SU-DHL-6 (cell line): Measurements from ENCODE around the gene ACSF3.

ENCODE experiments used
- H2AFZ ChIP-seq: fragments of 200-600 bp; sonication (generic); 2 replicates; pipeline ENCODE4 v1.6.1; 2014; ENCODE audit warnings: low read depth, mild to moderate bottlenecking, moderate library complexity, mixed read lengths, antibody characterized with exemption, low read length; ENCODE audit not compliant: severe bottlenecking
- H3F3A ChIP-seq: fragments of 200-600 bp; shearing (Covaris generic); 2 replicates; pipeline ENCODE4 v1.6.0; 2016; ENCODE audit warnings: antibody characterized with exemption, mild to moderate bottlenecking; ENCODE audit not compliant: insufficient read depth
- H3K27ac ChIP-seq: fragments of 200-600 bp; sonication (generic); 2 replicates; pipeline ENCODE4 v1.5.1; 2016; ENCODE audit warnings: low read depth, mild to moderate bottlenecking, low read length, moderate library complexity, mixed read lengths
- H3K27me3 ChIP-seq: fragments of 200-600 bp; sonication (generic), shearing (Covaris generic); 2 replicates; pipeline ENCODE4 v1.6.0; 2014; ENCODE audit warnings: mild to moderate bottlenecking, low read length
- H3K36me3 ChIP-seq: fragments of 200-600 bp; sonication (generic); 2 replicates; pipeline ENCODE4 v1.6.1; 2014; ENCODE audit warnings: mild to moderate bottlenecking, low read length, mixed read lengths
- H3K4me2 ChIP-seq: fragments of 300-600, 200-600 bp; shearing (Covaris generic), sonication (generic); 2 replicates; pipeline ENCODE4 v1.6.0; 2014; ENCODE audit warnings: low read length, low read depth, mild to moderate bottlenecking; ENCODE audit not compliant: poor library complexity, severe bottlenecking
- H3K4me3 ChIP-seq: fragments of 200-600 bp; sonication (generic); 2 replicates; pipeline ENCODE4 v1.5.1; 2014; ENCODE audit warnings: antibody characterized with exemption, low read length, mild to moderate bottlenecking, mixed read lengths; ENCODE audit not compliant: insufficient read depth, poor library complexity, severe bottlenecking
- H3K79me2 ChIP-seq: fragments of 200-600 bp; sonication (generic); 2 replicates; pipeline ENCODE4 v1.6.1; 2014; ENCODE audit warnings: mild to moderate bottlenecking, low read length, moderate library complexity; ENCODE audit not compliant: insufficient read depth
- H3K9ac ChIP-seq: fragments of 200-600 bp; sonication (generic); 2 replicates; pipeline ENCODE4 v1.7.0; 2014; ENCODE audit warnings: mild to moderate bottlenecking, low read length
- H3K9me2 ChIP-seq: fragments of 200-600 bp; sonication (generic); replicated peaks from 2 replicates; pipeline ENCODE4 v1.6.1; 2014; ENCODE audit warnings: low read length; ENCODE audit not compliant: insufficient read depth
- H3K9me3 ChIP-seq: fragments of 200-600 bp; sonication (generic); 2 replicates; pipeline ENCODE4 v1.6.1; 2014; ENCODE audit warnings: low read length, mixed read lengths; ENCODE audit not compliant: insufficient read depth
- H4K20me1 ChIP-seq: fragments of 200-600 bp; sonication (generic); 2 replicates; pipeline ENCODE4 v1.6.1; 2014; ENCODE audit warnings: low read depth, mild to moderate bottlenecking, antibody characterized with exemption, low read length, moderate library complexity, mixed read lengths
- CTCF ChIP-seq: fragments of 200-600 bp; sonication (generic); IDR thresholded peaks from one replicate; pipeline ENCODE4 v1.5.1; 2017; ENCODE audit warnings: antibody characterized with exemption, mild to moderate bottlenecking, low read length, moderate library complexity; ENCODE audit not compliant: insufficient read depth, poor library complexity, severe bottlenecking
- EZH2phosphoT487 ChIP-seq: fragments of 200-600 bp; sonication (generic), shearing (Covaris generic); conservative IDR thresholded peaks from 2 replicates; pipeline ENCODE4 v1.6.1; 2018; ENCODE audit warnings: mild to moderate bottlenecking, antibody characterized with exemption, low read length, moderate library complexity, mixed read lengths

The ACSF3 gene

GRCh38 chr16:89052191-89052889 lies 41.3 kb upstream of the ACSF3 start:
- Histone ChIP-seq H2AFZ (no peak overlapping the region), H3K9ac (no peak overlapping the region), H3K9me2 (no peaks in the 10 kb centered on the region)

GRCh38 chr16:89052890-89053724 lies 40.5 kb upstream of the ACSF3 start:
- Histone ChIP-seq H3K9me3 (no peaks in the 10 kb centered on the region), H3K9me2 (no peaks in the 10 kb centered on the region), H3K27me3 (no peaks in the 10 kb centered on the region), H4K20me1 (no peaks in the 10 kb centered on the region), H2AFZ (no peak overlapping the region), H3K4me2 (no peak overlapping the region), H3F3A (no peaks in the 10 kb centered on the region), H3K27ac (no peak overlapping the region), H3K4me3 (no peak overlapping the region), H3K79me2 (no peaks in the 10 kb centered on the region), H3K36me3 (no peaks in the 10 kb centered on the region), H3K9ac (no peak overlapping the region)
- TF ChIP-seq EZH2phosphoT487 (no peak), CTCF (no peak)

More at GRCh38 chr16:89052191-89052889, 41.3 kb upstream of the ACSF3 start:
- Histone ChIP-seq H3K27ac (no peak overlapping the region), H3K27me3 (no peaks in the 10 kb centered on the region), H3F3A (no peaks in the 10 kb centered on the region), H3K4me2 (no peak overlapping the region), H3K36me3 (no peaks in the 10 kb centered on the region), H3K79me2 (no peaks in the 10 kb centered on the region), H3K9me3 (no peaks in the 10 kb centered on the region), H3K4me3 (no peak overlapping the region), H4K20me1 (no peaks in the 10 kb centered on the region)
- TF ChIP-seq EZH2phosphoT487 (no peak), CTCF (no peak)

- H3K79me2 ChIP-seq = no peaks in the 10 kb centered on the region
- H3K9ac ChIP-seq = no peak overlapping the region
- no peak overlapping the region for H3K4me3 ChIP-seq
- no peak overlapping the region for H3K4me2 ChIP-seq
- no peak overlapping the region for H3K27ac ChIP-seq
- H3K36me3 ChIP-seq = no peaks in the 10 kb centered on the region
- no peaks in the 10 kb centered on the region for H3K27me3 ChIP-seq
- TF ChIP-seq EZH2phosphoT487 = no peak
- TF ChIP-seq CTCF = no peak
- no peaks in the 10 kb centered on the region for H3F3A ChIP-seq
- H3K9me2 ChIP-seq = no peaks in the 10 kb centered on the region
- H4K20me1 ChIP-seq = no peaks in the 10 kb centered on the region
- H3K9me3 ChIP-seq = no peaks in the 10 kb centered on the region
- no peak overlapping the region for H2AFZ ChIP-seq
Observed at GRCh38 chr16:89053725-89054029, 40.0 kb upstream of the ACSF3 start.
